Activated CD4-positive, alpha-beta T cell treated with anti-CD3 and anti-CD28 coated beads, Interleukin-10, Interleukin-2, amounts not matched to agents 100 ng/mL and 50 ng/mL, durations not matched to agents 16 hours and 8 hours (primary cell): ENCODE results near the gene CHTF8.
"Not testable (repeated sequence)": the region's sequence is repeated elsewhere in the genome, so short reads cannot be mapped to it uniquely, and the experiment has no call there.

Experiments used
- DNase-seq: peaks from one replicate; pipeline ENCODE4 v3.0.0-alpha.2; 2020

CHTF8 gene

GRCh38 chr16:69133373-69133954 lies 1.1 kb upstream of the CHTF8 start:
- DNase-seq: peak; percentile 38

GRCh38 chr16:69131839-69132423 lies 457 bp downstream of the CHTF8 start:
- DNase-seq: peak; percentile 86

- DNase-seq: no peak
Measured at GRCh38 chr16:69131167-69131838, 1.1 kb downstream of the CHTF8 start.

- DNase-seq: no peak
Measured at GRCh38 chr16:69130461-69130860, 1.9 kb downstream of the CHTF8 start.

- DNase-seq: no peak
Measured at GRCh38 chr16:69127966-69128510, 4.3 kb downstream of the CHTF8 start.

GRCh38 chr16:69126801-69127200 lies 5.6 kb downstream of the CHTF8 start:
- not testable (repeated sequence) for DNase-seq

GRCh38 chr16:69126221-69126620 lies 6.2 kb downstream of the CHTF8 start:
- DNase-seq: no peak

GRCh38 chr16:69124961-69125360 lies 7.4 kb downstream of the CHTF8 start:
- DNase-seq: not testable (repeated sequence)

- DNase-seq: not testable (repeated sequence)
Measured at GRCh38 chr16:69124406-69124805, 8.0 kb downstream of the CHTF8 start.

- DNase-seq: peak; percentile 65
Measured at GRCh38 chr16:69123910-69124309, 8.5 kb downstream of the CHTF8 start.

- DNase-seq: no peak
Measured at GRCh38 chr16:69120096-69120664, 12.2 kb downstream of the CHTF8 start.

GRCh38 chr16:69119536-69119935 lies 12.9 kb downstream of the CHTF8 start:
- DNase-seq: no peak

- DNase-seq: no peak
Measured at GRCh38 chr16:69118994-69119393, 13.4 kb downstream of the CHTF8 start.

GRCh38 chr16:69118468-69118867 lies 13.9 kb downstream of the CHTF8 start:
- no peak for DNase-seq

GRCh38 chr16:69116906-69117305 lies 15.5 kb downstream of the CHTF8 start:
- no peak for DNase-seq

GRCh38 chr16:69116256-69116875 lies 16.0 kb downstream of the CHTF8 start:
- no peak for DNase-seq

GRCh38 chr16:69115837-69116236 lies 16.6 kb downstream of the CHTF8 start:
- no peak for DNase-seq

GRCh38 chr16:69115361-69115760 lies 17.0 kb downstream of the CHTF8 start:
- DNase-seq: no peak

- DNase-seq: no peak
Measured at GRCh38 chr16:69114976-69115355, 17.4 kb downstream of the CHTF8 start.

GRCh38 chr16:69114346-69114975 lies 17.9 kb downstream of the CHTF8 start:
- no peak for DNase-seq

GRCh38 chr16:69113216-69113615 lies 19.2 kb downstream of the CHTF8 start:
- DNase-seq: no peak

- peak; percentile 66 for DNase-seq
Measured at GRCh38 chr16:69112285-69113129, 19.9 kb downstream of the CHTF8 start.
